Neuron (in vitro differentiated cells): ENCODE results near the gene CCDC102B.
"Not testable (repeated sequence)": the region's sequence is repeated elsewhere in the genome, so short reads cannot be mapped to it uniquely, and the experiment has no call there.

ENCODE experiments used
- H2AFZ ChIP-seq: one replicate; pipeline ENCODE4 v1.6.1; 2013; ENCODE audit warnings: low read depth, mild to moderate bottlenecking, inconsistent platforms, low read length, moderate library complexity
- H3K27me3 ChIP-seq: one replicate; pipeline ENCODE4 v1.6.1; 2013; ENCODE audit warnings: low read length; ENCODE audit not compliant: insufficient read depth
- H3K36me3 ChIP-seq: one replicate; pipeline ENCODE4 v1.6.1; 2013; ENCODE audit warnings: low read length; ENCODE audit not compliant: insufficient read depth
- H3K4me1 ChIP-seq: one replicate; pipeline ENCODE4 v1.6.1; 2013; ENCODE audit warnings: low read length; ENCODE audit not compliant: insufficient read depth
- H3K4me3 ChIP-seq: 2 replicates; pipeline ENCODE4 v1.5.1; 2013; ENCODE audit warnings: mild to moderate bottlenecking, low read length, moderate library complexity
- H3K9me3 ChIP-seq: one replicate; pipeline ENCODE4 v1.6.1; 2013; ENCODE audit warnings: low read length

CCDC102B gene

DNA sequence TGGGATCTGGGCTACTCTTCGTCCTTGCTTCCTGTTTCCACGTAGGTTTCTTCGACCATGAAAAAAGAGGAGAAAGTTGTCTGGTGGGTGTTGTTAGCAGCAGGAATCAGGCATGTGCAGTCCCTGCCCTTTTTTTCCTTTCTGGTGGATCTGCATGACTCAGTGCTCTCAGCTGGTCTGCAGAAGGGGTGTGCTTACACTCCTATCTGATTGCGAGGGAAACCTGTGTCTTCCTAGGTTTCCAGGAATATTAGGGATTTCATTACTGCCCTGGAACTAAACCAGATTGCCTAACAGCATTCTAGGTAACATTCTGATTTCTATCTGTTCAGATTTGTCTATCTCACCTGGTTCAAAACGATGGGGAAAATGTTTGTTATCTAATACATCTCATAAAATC, 174.3 kb downstream of the CCDC102B start:
- H3K4me3 ChIP-seq: no peak overlapping the region
- H3K4me1 ChIP-seq: no peaks in the 10 kb centered on the region
- no peak overlapping the region for H2AFZ ChIP-seq
- no peaks in the 10 kb centered on the region for H3K36me3 ChIP-seq
- H3K27me3 ChIP-seq: no peaks in the 10 kb centered on the region
- H3K9me3 ChIP-seq: no peaks in the 10 kb centered on the region

- H3K4me3 ChIP-seq: no peak overlapping the region
- no peaks in the 10 kb centered on the region for H3K9me3 ChIP-seq
- H3K36me3 ChIP-seq: no peaks in the 10 kb centered on the region
- no peak overlapping the region for H2AFZ ChIP-seq
- no peaks in the 10 kb centered on the region for H3K4me1 ChIP-seq
- no peaks in the 10 kb centered on the region for H3K27me3 ChIP-seq
Measured at GRCh38 chr18:68979737-68980136, 181.9 kb downstream of the CCDC102B start.

DNA sequence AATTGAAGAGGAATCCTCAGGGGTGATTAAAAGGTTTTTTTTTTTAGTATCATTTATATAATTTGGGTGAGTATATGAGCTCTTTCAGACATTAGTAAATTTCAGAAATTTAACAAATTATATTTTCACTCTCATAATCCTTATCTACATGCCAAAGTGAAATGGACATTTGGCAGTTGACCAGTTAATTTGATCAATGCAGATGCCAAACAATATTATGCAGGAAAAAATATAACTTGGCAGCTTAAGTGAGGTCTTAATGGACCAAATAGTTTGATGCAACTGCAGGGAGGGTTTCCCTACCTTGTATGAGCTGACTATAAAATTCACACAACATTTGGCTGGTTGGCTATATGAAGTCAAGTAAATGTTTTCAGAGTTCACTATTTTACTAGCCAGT, 185.2 kb downstream of the CCDC102B start:
- Histone ChIP-seq H3K4me1 (no peaks in the 10 kb centered on the region), H3K36me3 (no peaks in the 10 kb centered on the region), H3K27me3 (no peaks in the 10 kb centered on the region), H3K4me3 (no peak overlapping the region), H3K9me3 (no peaks in the 10 kb centered on the region), H2AFZ (no peak overlapping the region)

GRCh38 chr18:68984342-68984741, 186.5 kb downstream of the CCDC102B start:
- Histone ChIP-seq H3K36me3 (no peaks in the 10 kb centered on the region), H2AFZ (no peak overlapping the region), H3K4me1 (no peaks in the 10 kb centered on the region), H3K9me3 (no peaks in the 10 kb centered on the region), H3K27me3 (no peaks in the 10 kb centered on the region), H3K4me3 (no peak overlapping the region)

DNA sequence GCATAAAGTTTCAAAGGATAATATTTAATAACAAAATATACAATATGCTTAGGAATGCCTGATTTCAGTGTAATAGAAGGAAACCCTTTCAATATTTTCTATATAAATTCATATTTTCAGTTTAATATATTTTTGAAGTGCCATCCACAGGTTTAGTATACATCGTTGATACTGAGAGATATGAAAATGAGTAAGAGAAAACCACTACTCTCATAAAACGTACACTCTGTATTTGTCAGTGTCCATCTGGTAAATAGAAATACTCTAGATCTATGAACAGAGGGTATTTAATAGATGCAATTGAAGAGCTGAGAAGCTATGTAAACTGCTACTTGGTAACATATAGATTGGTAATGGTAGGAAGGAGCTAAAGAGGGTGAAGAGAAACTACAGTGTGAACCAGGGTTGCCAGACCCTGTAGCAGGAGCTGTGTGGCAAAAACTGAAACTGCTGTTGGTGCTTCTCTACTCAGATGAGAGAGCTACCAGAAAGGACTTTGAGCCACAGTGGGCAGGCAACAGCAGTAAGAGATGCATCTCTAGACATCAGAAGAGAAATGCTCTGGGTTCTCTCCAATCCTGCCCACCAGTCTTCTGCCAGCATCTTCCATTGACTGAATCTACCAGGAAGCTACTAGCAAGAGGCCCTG, 187.4 kb downstream of the CCDC102B start:
- no peaks in the 10 kb centered on the region for H3K4me1 ChIP-seq
- no peak overlapping the region for H3K4me3 ChIP-seq
- H3K9me3 ChIP-seq: no peaks in the 10 kb centered on the region
- no peak overlapping the region for H2AFZ ChIP-seq
- H3K36me3 ChIP-seq: no peaks in the 10 kb centered on the region
- no peaks in the 10 kb centered on the region for H3K27me3 ChIP-seq

GRCh38 chr18:68991286-68991685, 193.4 kb downstream of the CCDC102B start:
- no peaks in the 10 kb centered on the region for H3K27me3 ChIP-seq
- H3K4me1 ChIP-seq: no peaks in the 10 kb centered on the region
- H3K9me3 ChIP-seq: no peaks in the 10 kb centered on the region
- no peak overlapping the region for H2AFZ ChIP-seq
- H3K36me3 ChIP-seq: no peaks in the 10 kb centered on the region
- H3K4me3 ChIP-seq: no peak overlapping the region

DNA sequence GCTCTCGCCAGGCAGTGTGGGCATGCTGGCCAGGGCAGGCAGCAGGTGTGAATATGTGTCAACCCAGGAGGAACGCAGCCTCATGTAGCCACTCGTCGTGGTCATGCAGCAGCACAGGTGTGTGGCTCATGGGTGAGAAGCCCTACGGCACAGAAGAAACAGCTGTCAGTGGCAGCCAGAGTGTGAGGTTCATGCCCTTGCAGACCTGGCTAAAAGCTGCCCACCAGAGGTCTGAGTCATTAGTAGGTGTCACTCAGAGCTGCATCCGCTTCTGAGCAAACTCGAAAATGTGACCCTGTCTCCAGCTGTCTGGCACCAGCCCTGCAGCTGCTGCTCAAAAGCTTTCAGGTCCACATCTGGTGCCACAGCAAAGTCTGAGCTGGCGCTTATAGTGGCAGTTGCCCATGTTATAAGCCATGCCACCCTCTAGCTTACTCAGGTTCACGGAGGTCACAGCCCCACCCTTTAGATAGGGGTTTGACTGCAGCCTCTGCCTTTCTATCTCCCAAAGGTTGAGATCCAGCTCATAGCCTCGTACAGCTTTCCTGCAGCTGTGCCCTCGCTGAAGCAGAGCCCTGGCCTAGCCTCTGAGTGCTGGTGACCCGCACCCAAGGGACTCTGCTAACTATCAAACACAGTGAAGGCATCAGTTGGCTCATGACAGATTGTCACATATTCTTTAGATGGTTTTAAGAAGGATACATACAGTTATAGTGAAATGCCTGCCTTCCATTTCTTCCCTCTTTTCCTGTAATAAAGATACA, 195.0 kb downstream of the CCDC102B start:
- no peak overlapping the region for H3K4me3 ChIP-seq
- H2AFZ ChIP-seq: no peak overlapping the region
- no peaks in the 10 kb centered on the region for H3K36me3 ChIP-seq
- H3K9me3 ChIP-seq: no peaks in the 10 kb centered on the region
- no peaks in the 10 kb centered on the region for H3K4me1 ChIP-seq
- H3K27me3 ChIP-seq: no peaks in the 10 kb centered on the region

DNA sequence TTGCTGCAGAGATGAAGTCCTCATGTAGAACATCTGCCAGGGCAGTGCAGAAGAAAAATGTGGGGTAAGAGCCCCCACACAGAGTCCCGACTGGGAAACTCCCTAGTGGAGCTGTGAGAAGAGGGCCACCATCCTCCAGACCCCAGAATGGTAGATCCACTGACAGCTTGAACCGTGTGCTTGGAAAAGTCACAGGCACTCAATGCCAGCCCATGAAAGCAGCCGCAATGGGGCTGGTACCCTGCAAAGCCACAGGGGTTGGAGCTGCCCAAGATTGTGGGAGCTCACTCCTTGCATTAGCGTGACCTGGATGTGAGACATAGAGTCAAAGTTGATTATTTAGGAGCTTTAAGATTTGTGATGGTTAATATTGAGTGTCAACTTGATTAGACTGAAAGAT, 197.8 kb downstream of the CCDC102B start:
- H3K4me3 ChIP-seq: no peak overlapping the region
- H3K27me3 ChIP-seq: no peaks in the 10 kb centered on the region
- H2AFZ ChIP-seq: no peak overlapping the region
- no peaks in the 10 kb centered on the region for H3K36me3 ChIP-seq
- no peaks in the 10 kb centered on the region for H3K9me3 ChIP-seq
- H3K4me1 ChIP-seq: no peaks in the 10 kb centered on the region

GRCh38 chr18:68997845-68998244, 200.0 kb downstream of the CCDC102B start:
- no peak overlapping the region for H2AFZ ChIP-seq
- no peaks in the 10 kb centered on the region for H3K36me3 ChIP-seq
- H3K4me1 ChIP-seq: no peaks in the 10 kb centered on the region
- no peak overlapping the region for H3K4me3 ChIP-seq
- H3K27me3 ChIP-seq: no peaks in the 10 kb centered on the region
- no peaks in the 10 kb centered on the region for H3K9me3 ChIP-seq

- Histone ChIP-seq H2AFZ (no peak overlapping the region), H3K27me3 (no peaks in the 10 kb centered on the region), H3K9me3 (no peaks in the 10 kb centered on the region), H3K36me3 (no peaks in the 10 kb centered on the region), H3K4me1 (no peaks in the 10 kb centered on the region), H3K4me3 (no peak overlapping the region)
Measured at GRCh38 chr18:69000366-69000765, 202.5 kb downstream of the CCDC102B start.

DNA sequence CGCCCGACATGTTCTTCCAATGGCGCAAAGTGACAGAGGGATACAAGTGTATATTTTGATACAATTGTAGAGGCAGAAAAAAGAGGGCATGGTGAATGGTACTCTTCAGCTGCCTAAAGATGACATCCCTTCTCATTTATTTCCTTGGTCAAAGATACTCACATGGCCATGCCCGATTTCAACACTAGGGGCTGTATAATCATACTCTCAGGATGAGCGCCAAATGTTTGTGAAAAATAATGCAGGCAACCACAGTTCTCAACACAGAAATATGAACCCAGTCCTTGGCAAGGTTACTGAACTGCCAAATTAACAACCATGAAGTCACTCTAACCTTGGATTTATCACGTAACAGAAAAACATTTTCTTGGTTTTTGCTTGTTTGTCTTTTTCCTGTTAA, 204.4 kb downstream of the CCDC102B start:
- Histone ChIP-seq H2AFZ (no peak overlapping the region), H3K36me3 (no peaks in the 10 kb centered on the region), H3K9me3 (no peaks in the 10 kb centered on the region), H3K4me1 (no peaks in the 10 kb centered on the region), H3K27me3 (no peaks in the 10 kb centered on the region), H3K4me3 (no peak overlapping the region)

- not testable (repeated sequence) for H3K4me3 ChIP-seq, H3K9me3 ChIP-seq, H3K36me3 ChIP-seq, H3K4me1 ChIP-seq, H3K27me3 ChIP-seq, H2AFZ ChIP-seq
Measured at GRCh38 chr18:69006212-69006611, 208.3 kb downstream of the CCDC102B start.

DNA sequence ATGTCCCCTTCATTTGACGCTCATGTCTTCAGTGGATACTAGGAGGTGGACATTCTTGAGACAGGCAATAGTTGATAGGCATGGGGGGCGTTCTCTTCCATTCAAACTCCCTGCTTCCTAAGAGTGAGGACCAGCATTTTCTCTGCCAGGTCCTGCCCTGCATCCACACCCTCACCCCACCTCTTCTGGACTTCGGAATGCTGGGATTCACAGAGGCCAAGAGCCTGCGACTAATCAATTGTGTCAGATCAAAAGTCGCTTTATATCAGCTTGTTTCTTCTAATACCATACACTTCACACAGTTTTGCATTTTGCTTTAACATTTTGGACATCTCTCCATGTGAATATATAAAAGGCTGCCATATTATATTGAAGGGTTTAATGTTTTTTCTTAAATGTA, 210.7 kb downstream of the CCDC102B start:
- H3K36me3 ChIP-seq: no peaks in the 10 kb centered on the region
- H3K4me1 ChIP-seq: no peaks in the 10 kb centered on the region
- no peak overlapping the region for H3K4me3 ChIP-seq
- H3K27me3 ChIP-seq: no peaks in the 10 kb centered on the region
- no peak overlapping the region for H2AFZ ChIP-seq
- H3K9me3 ChIP-seq: no peaks in the 10 kb centered on the region
